Measurements from ENCODE around the gene DNAJC13.

DNAJC13 gene

DNA sequence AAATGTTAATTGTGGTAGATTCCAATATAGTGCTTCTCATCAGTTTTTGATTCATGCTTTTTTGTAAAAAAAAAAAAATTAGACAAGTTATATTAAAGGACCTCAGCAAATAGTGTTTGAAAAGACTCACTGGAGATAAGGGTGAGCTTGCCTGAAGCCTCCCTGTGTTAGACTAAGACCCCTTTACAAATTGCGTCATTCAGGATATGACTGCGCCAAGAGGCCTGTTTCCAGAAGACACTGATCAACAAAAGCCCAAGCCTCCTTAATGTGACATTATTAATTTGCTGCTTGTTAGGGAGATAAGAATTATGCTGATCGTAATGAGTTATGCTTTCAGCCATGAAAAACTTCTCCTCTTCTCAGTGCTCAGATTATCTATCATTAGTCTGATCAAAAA, 13.0 kb upstream of the DNAJC13 start:
- Histone ChIP-seq H3K4me1 (ENCODE audit: low read length) (no peaks in the 10 kb centered on the region), H3K27me3 (replicated peaks; ENCODE audit: insufficient read depth, low read length) (no peaks in the 10 kb centered on the region), H3K79me2 (ENCODE audit: low read length) (no peaks in the 10 kb centered on the region), H3K9me3 (replicated peaks; ENCODE audit: insufficient read depth, low read length) (no peaks in the 10 kb centered on the region), H4K20me1 (ENCODE audit: insufficient read depth, low read length) (no peaks in the 10 kb centered on the region), H3K9ac (ENCODE audit: low read length) (no peak overlapping the region), H3F3A (ENCODE audit: insufficient read depth, low read length) (no peaks in the 10 kb centered on the region), H3K27ac (ENCODE audit: low read length) (no peak overlapping the region), H3K4me2 (ENCODE audit: low read depth, low read length) (no peak overlapping the region), H3K9me2 (replicated peaks; ENCODE audit: insufficient read depth, low read length) (no peaks in the 10 kb centered on the region), H3K4me3 (ENCODE audit: low read length) (no peak overlapping the region), H2AFZ (ENCODE audit: low read length) (no peak overlapping the region), H3K36me3 (replicated peaks; ENCODE audit: insufficient read depth, low read length) (no peaks in the 10 kb centered on the region)
- DNase-seq: no peak
- no peak for TF ChIP-seq EZH2 (optimal IDR thresholded peaks at IDR 0.05; ENCODE audit: low read depth, low read length)
- no peak for TF ChIP-seq EZH2phosphoT487 (IDR thresholded peaks at IDR 0.05; ENCODE audit: low read length)
- TF ChIP-seq, protein P1, sequence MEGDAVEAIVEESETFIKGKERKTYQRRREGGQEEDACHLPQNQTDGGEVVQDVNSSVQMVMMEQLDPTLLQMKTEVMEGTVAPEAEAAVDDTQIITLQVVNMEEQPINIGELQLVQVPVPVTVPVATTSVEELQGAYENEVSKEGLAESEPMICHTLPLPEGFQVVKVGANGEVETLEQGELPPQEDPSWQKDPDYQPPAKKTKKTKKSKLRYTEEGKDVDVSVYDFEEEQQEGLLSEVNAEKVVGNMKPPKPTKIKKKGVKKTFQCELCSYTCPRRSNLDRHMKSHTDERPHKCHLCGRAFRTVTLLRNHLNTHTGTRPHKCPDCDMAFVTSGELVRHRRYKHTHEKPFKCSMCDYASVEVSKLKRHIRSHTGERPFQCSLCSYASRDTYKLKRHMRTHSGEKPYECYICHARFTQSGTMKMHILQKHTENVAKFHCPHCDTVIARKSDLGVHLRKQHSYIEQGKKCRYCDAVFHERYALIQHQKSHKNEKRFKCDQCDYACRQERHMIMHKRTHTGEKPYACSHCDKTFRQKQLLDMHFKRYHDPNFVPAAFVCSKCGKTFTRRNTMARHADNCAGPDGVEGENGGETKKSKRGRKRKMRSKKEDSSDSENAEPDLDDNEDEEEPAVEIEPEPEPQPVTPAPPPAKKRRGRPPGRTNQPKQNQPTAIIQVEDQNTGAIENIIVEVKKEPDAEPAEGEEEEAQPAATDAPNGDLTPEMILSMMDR (IDR thresholded peaks at IDR 0.05; ENCODE audit: low read length): no peak

DNA sequence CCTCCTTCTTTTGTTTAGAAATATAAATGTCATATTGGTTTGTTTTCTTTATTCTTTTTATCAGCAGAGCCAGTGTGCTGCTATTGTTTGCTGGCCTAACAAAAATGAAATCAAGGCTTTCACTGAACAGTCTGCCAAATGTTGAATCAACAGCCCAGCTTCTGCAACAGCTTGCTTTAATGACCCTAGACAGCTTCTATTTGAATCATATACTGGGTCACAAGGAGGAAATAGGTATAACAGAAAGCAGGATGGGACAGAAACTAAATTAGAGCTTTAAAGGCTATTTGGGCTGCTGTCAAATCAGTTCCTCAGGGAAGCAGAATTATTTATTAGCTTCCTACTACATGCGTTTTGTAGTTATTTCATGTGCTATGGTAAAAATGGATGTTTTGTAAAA, 12.1 kb upstream of the DNAJC13 start:
- H3K4me2 ChIP-seq (ENCODE audit: low read depth, low read length): no peak overlapping the region
- H3K9me2 ChIP-seq (replicated peaks; ENCODE audit: insufficient read depth, low read length): no peaks in the 10 kb centered on the region
- TF ChIP-seq EZH2phosphoT487 (IDR thresholded peaks at IDR 0.05; ENCODE audit: low read length) (no peak), EZH2 (optimal IDR thresholded peaks at IDR 0.05; ENCODE audit: low read depth, low read length) (no peak)
- TF ChIP-seq, protein P1 (IDR thresholded peaks at IDR 0.05; ENCODE audit: low read length): no peak
- no peak for DNase-seq
- H4K20me1 ChIP-seq (ENCODE audit: insufficient read depth, low read length): no peaks in the 10 kb centered on the region
- H3F3A ChIP-seq (ENCODE audit: insufficient read depth, low read length): no peaks in the 10 kb centered on the region
- no peaks in the 10 kb centered on the region for H3K27me3 ChIP-seq (replicated peaks; ENCODE audit: insufficient read depth, low read length)
- H3K79me2 ChIP-seq (ENCODE audit: low read length): no peaks in the 10 kb centered on the region
- H3K36me3 ChIP-seq (replicated peaks; ENCODE audit: insufficient read depth, low read length): no peaks in the 10 kb centered on the region
- H3K4me1 ChIP-seq (ENCODE audit: low read length): no peaks in the 10 kb centered on the region
- no peaks in the 10 kb centered on the region for H3K9me3 ChIP-seq (replicated peaks; ENCODE audit: insufficient read depth, low read length)
- H2AFZ ChIP-seq (ENCODE audit: low read length): no peak overlapping the region
- no peak overlapping the region for H3K27ac ChIP-seq (ENCODE audit: low read length)
- no peak overlapping the region for H3K9ac ChIP-seq (ENCODE audit: low read length)
- H3K4me3 ChIP-seq (ENCODE audit: low read length): no peak overlapping the region

DNA sequence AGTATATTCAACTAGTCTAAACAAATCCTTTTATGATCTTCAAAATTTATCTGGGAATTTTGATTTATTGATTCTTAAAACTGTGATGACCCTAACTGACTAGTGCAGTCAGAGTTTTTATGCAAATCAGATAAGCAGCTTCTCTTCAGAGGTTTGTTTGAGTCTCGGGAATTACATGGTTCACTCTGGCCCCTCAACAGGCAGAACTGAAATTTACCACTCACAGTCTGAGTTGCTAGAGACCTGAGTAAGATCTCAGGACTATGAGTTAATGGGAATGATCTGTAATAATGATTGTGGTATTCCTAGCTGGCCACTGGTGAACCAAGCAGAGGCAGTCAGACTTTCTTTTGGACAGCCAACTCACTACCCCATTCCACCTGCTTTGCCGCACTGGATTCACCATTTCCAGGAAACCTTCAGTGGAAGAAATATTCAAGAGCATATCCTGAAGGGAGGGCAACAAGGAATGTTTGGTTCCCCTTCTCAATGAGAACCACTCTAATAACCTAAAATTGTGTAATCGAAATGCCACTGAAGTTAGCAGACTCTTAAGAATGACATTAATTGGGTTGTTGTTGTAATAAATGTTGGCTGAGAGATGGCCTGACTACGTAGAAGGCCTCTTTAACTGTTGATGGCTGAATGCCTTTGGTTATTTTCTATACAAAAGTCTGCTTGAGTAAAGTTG, 11.5 kb upstream of the DNAJC13 start:
- no peak for DNase-seq
- H3K4me1 ChIP-seq (ENCODE audit: low read length): no peaks in the 10 kb centered on the region

More for the DNA sequence above, 11.5 kb upstream of the DNAJC13 start:
- Histone ChIP-seq H3K9ac (ENCODE audit: low read length) (no peak overlapping the region), H3F3A (ENCODE audit: insufficient read depth, low read length) (no peaks in the 10 kb centered on the region), H3K36me3 (replicated peaks; ENCODE audit: insufficient read depth, low read length) (no peaks in the 10 kb centered on the region), H3K4me2 (ENCODE audit: low read depth, low read length) (no peak overlapping the region), H2AFZ (ENCODE audit: low read length) (no peak overlapping the region), H3K4me3 (ENCODE audit: low read length) (no peak overlapping the region), H3K79me2 (ENCODE audit: low read length) (no peaks in the 10 kb centered on the region), H3K9me3 (replicated peaks; ENCODE audit: insufficient read depth, low read length) (no peaks in the 10 kb centered on the region), H3K9me2 (replicated peaks; ENCODE audit: insufficient read depth, low read length) (no peaks in the 10 kb centered on the region), H3K27ac (ENCODE audit: low read length) (no peak overlapping the region), H4K20me1 (ENCODE audit: insufficient read depth, low read length) (no peaks in the 10 kb centered on the region), H3K27me3 (replicated peaks; ENCODE audit: insufficient read depth, low read length) (no peaks in the 10 kb centered on the region)
- TF ChIP-seq EZH2phosphoT487 (IDR thresholded peaks at IDR 0.05; ENCODE audit: low read length): no peak
- TF ChIP-seq, protein P1 (IDR thresholded peaks at IDR 0.05; ENCODE audit: low read length): no peak
- TF ChIP-seq EZH2 (optimal IDR thresholded peaks at IDR 0.05; ENCODE audit: low read depth, low read length): no peak
